ENCODE data around the gene CCDC146.
"Not testable (repeated sequence)": the region's sequence is repeated elsewhere in the genome, so short reads cannot be mapped to it uniquely, and the experiment has no call there.

CCDC146 gene

GRCh38 chr7:77208416-77208815 is 86.0 kb downstream of the CCDC146 start:
- no peak for TF ChIP-seq CTCF (IDR thresholded peaks at IDR 0.05; ENCODE audit: insufficient read depth, low read length, poor library complexity, severe bottlenecking)
- no peaks in the 10 kb centered on the region for H3K36me3 ChIP-seq (ENCODE audit: control insufficient read depth, insufficient read depth, low read length)
- H3K27me3 ChIP-seq (replicated peaks; ENCODE audit: control insufficient read depth, insufficient read depth, low read length), result no peaks in the 10 kb centered on the region
- H3K4me3 ChIP-seq (replicated peaks; ENCODE audit: low read depth, low read length), result no peak overlapping the region
- no peak for DNase-seq (ENCODE audit: extremely low read depth, insufficient read length)

GRCh38 chr7:77209479-77210139 is 87.2 kb downstream of the CCDC146 start:
- DNase-seq (ENCODE audit: extremely low read depth, insufficient read length), result no peak
- H3K36me3 ChIP-seq (ENCODE audit: control insufficient read depth, insufficient read depth, low read length), result no peaks in the 10 kb centered on the region
- no peaks in the 10 kb centered on the region for H3K27me3 ChIP-seq (replicated peaks; ENCODE audit: control insufficient read depth, insufficient read depth, low read length)
- TF ChIP-seq CTCF (IDR thresholded peaks at IDR 0.05; ENCODE audit: insufficient read depth, low read length, poor library complexity, severe bottlenecking), result no peak
- no peak overlapping the region for H3K4me3 ChIP-seq (replicated peaks; ENCODE audit: low read depth, low read length)

GRCh38 chr7:77216181-77216845 is 93.9 kb downstream of the CCDC146 start:
- no peak for TF ChIP-seq CTCF (IDR thresholded peaks at IDR 0.05; ENCODE audit: insufficient read depth, low read length, poor library complexity, severe bottlenecking)
- no peaks in the 10 kb centered on the region for H3K27me3 ChIP-seq (replicated peaks; ENCODE audit: control insufficient read depth, insufficient read depth, low read length)
- DNase-seq (ENCODE audit: extremely low read depth, insufficient read length), result no peak
- H3K4me3 ChIP-seq (replicated peaks; ENCODE audit: low read depth, low read length), result no peak overlapping the region
- H3K36me3 ChIP-seq (ENCODE audit: control insufficient read depth, insufficient read depth, low read length), result no peaks in the 10 kb centered on the region

GRCh38 chr7:77217474-77218185 is 95.2 kb downstream of the CCDC146 start:
- Histone ChIP-seq H3K36me3 (ENCODE audit: control insufficient read depth, insufficient read depth, low read length) (no peaks in the 10 kb centered on the region), H3K4me3 (replicated peaks; ENCODE audit: low read depth, low read length) (no peak overlapping the region), H3K27me3 (replicated peaks; ENCODE audit: control insufficient read depth, insufficient read depth, low read length) (no peaks in the 10 kb centered on the region)
- TF ChIP-seq CTCF (IDR thresholded peaks at IDR 0.05; ENCODE audit: insufficient read depth, low read length, poor library complexity, severe bottlenecking), result no peak
- no peak for DNase-seq (ENCODE audit: extremely low read depth, insufficient read length)

GRCh38 chr7:77219701-77220331 is 97.4 kb downstream of the CCDC146 start:
- H3K4me3 ChIP-seq (replicated peaks; ENCODE audit: low read depth, low read length); DNase-seq (ENCODE audit: extremely low read depth, insufficient read length); H3K36me3 ChIP-seq (ENCODE audit: control insufficient read depth, insufficient read depth, low read length): not testable (repeated sequence)

GRCh38 chr7:77222065-77222464 is 99.7 kb downstream of the CCDC146 start:
- no peak for DNase-seq (ENCODE audit: extremely low read depth, insufficient read length)
- Histone ChIP-seq H3K4me3 (replicated peaks; ENCODE audit: low read depth, low read length) (no peak overlapping the region), H3K36me3 (ENCODE audit: control insufficient read depth, insufficient read depth, low read length) (no peaks in the 10 kb centered on the region), H3K27me3 (replicated peaks; ENCODE audit: control insufficient read depth, insufficient read depth, low read length) (no peaks in the 10 kb centered on the region)
- no peak for TF ChIP-seq CTCF (IDR thresholded peaks at IDR 0.05; ENCODE audit: insufficient read depth, low read length, poor library complexity, severe bottlenecking)

More at GRCh38 chr7:77219701-77220331, 97.4 kb downstream of the CCDC146 start:
- H3K27me3 ChIP-seq (replicated peaks; ENCODE audit: control insufficient read depth, insufficient read depth, low read length), result not testable (repeated sequence)

Data from GM06990 (cell line).